H1 (cell line): ENCODE measurements around the gene FHAD1.

Source experiments
- CTCF ChIP-seq, 3 experiments: IDR thresholded peaks; 1 replicate in 2 of 3; 2 replicates in 1 of 3; pipeline versions ENCODE4 v1.5.1 to v1.6.1; 2011; ENCODE audit warnings: low read length in 3 of 3, mild to moderate bottlenecking in 3 of 3, inconsistent platforms in 2 of 3, low read depth in 1 of 3, moderate library complexity in 1 of 3; ENCODE audit not compliant: insufficient read depth in 1 of 3; ENCODE audit errors: control extremely low read depth in 1 of 3
- NRF1 ChIP-seq: IDR thresholded peaks from 2 replicates; pipeline ENCODE4 v1.6.1; 2011; ENCODE audit warnings: mild to moderate bottlenecking, low read depth, low read length, improper control_type of control experiment
- POLR2A ChIP-seq, 2 experiments: IDR thresholded peaks; 1 replicate in 1 of 2; 2 replicates in 1 of 2; pipeline ENCODE4 v1.6.1; 2011; ENCODE audit warnings: low read depth in 2 of 2, low read length in 2 of 2, mild to moderate bottlenecking in 2 of 2; ENCODE audit errors: control extremely low read depth in 1 of 2
- POLR2AphosphoS5 ChIP-seq: IDR thresholded peaks from 2 replicates; pipeline ENCODE4 v1.6.1; 2011; ENCODE audit warnings: low read depth, low read length
- RBBP5 ChIP-seq: IDR thresholded peaks from 2 replicates; pipeline ENCODE4 v1.7.1; 2012; ENCODE audit warnings: low read depth, mild to moderate bottlenecking, inconsistent platforms, low read length, moderate library complexity, borderline replicate concordance

- no peak for TF ChIP-seq NRF1
- no peak for TF ChIP-seq POLR2AphosphoS5
- TF ChIP-seq POLR2A (IDR thresholded peaks at IDR 0.05; ENCODE audit: control extremely low read depth in 1 of 2, low read depth in 2 of 2, low read length in 2 of 2), result no peak
- no peak for TF ChIP-seq CTCF (IDR thresholded peaks at IDR 0.05; ENCODE audit: control extremely low read depth in 1 of 3, insufficient read depth in 1 of 3, low read depth in 1 of 3, low read length in 3 of 3)
- TF ChIP-seq RBBP5, result no peak
These were observed 158.3 kb downstream of the FHAD1 start for GRCh38 chr1:15405106-15405850.
